HG03439 (cell line): ENCODE data around the gene PTPN1.
A peak's percentile ranks its signal among the peaks of the same experiment; 100 is the strongest.
"Not testable (repeated sequence)": the region's sequence is repeated elsewhere in the genome, so short reads cannot be mapped to it uniquely, and the experiment has no call there.

Experiments used
- ATAC-seq: cut with Tn5 transposase; IDR thresholded peaks from one replicate; pipeline ENCODE4 v1.9.1; 2021; ENCODE audit warnings: mild to moderate bottlenecking, moderate library complexity; ENCODE audit not compliant: unreplicated experiment

The PTPN1 gene

DNA sequence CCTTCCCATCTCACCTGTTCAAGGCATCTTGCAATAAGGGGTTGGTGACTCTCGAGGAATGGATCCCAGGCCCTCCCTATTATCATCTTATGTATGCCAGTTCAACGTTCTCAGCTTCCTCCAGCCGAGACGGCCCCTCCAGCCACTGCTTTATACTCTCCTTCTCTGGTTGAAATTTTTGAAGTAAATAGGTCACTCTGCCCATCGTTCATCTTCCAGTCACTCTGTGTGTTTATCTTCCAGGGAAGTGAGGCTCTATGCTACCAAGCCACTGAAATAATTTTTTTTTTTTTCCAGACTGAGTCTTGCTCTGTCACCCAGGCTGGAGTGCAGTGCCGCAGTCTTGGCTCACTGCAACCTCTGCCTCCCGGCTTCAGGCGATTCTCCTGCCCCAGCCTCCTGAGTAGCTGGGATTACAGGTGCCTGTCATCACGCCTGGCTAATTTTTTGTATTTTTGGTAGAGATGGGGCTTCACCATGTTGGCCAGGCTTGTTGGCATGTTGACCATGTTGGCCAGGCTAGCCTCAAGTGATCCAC, 17.0 kb downstream of the PTPN1 start:
- no peak for ATAC-seq

GRCh38 chr20:50528129-50528528, 17.9 kb downstream of the PTPN1 start:
- no peak for ATAC-seq

GRCh38 chr20:50528804-50529351, 18.7 kb downstream of the PTPN1 start:
- peak; percentile 47 for ATAC-seq

DNA sequence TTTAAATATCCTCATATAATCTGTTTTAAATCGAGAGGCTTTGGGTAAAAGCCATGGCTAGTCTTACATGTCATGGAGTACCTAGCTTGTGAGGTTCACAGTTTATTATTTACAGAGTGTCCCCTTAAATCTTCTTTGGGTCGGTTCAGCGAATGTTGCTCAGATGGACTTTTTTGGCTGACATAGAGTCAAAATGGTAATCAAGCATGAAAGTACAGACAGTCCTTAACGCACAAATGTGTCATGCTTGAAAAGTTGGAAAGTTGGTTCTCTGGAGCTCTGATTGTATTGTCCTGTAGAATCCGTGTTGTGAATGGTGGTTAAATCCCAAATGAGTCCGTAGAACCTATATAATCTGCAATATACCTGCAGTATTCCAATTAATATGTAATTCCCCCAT, 22.0 kb downstream of the PTPN1 start:
- ATAC-seq: no peak

DNA sequence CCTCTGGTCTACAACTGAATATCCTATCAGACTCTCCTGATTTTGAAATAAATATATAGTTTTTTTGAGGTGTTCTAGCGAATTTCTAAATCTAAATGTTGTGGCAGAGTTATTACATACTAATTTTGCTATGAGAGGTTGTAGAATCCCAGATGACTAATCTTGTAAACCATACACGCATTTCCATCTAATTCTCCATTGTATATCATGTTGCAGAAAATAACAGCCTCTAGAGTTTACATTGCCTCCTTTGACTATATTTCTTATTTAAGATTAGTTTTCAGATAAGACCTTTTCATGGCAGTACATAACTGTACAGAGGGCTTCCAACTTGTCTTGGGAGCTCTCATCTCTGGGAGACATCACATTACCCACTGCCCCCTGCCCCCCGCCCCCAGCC, 22.9 kb downstream of the PTPN1 start:
- ATAC-seq: no peak

DNA sequence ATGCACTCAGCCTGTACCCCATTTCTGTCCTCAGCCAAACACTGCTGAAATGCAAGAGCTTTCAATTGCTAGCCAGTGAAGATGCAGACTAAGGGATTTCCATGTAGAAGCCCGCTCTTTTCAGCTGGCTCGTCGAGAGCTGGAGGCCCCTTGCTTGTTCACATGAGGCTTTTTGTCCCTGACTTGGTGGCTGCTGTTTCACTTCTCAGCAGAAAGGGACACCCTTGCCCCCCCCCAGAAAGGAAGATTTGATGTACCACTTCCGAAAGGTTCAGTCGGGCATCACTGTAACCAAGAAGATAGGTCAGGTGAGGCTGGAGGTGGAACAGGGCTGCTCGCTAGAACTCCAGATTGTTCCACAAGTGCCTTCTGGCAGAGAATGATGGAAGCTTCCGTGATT, 23.3 kb downstream of the PTPN1 start:
- no peak for ATAC-seq

- no peak for ATAC-seq
These were observed 24.4 kb downstream of the PTPN1 start for GRCh38 chr20:50534567-50534966.

DNA sequence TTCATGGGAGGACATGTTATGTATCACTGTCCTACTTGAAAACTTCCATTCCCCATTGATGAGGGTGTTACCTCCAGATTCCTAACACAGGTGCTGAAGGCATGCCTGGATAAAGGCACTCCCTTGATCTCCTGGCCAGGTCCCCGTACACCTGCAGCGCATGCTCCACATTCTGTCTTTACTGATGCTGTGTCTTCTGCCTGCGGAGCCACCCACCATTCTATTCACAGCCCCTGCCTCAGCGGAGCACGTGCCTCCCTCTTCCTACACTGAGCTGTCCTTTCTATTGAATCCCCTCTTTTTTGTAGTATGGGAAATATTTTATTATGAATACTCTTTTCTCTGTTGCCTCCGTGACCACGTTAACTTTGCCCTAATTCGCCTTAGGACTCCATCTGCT, 25.0 kb downstream of the PTPN1 start:
- no peak for ATAC-seq

GRCh38 chr20:50536333-50536732, 26.1 kb downstream of the PTPN1 start:
- no peak for ATAC-seq

DNA sequence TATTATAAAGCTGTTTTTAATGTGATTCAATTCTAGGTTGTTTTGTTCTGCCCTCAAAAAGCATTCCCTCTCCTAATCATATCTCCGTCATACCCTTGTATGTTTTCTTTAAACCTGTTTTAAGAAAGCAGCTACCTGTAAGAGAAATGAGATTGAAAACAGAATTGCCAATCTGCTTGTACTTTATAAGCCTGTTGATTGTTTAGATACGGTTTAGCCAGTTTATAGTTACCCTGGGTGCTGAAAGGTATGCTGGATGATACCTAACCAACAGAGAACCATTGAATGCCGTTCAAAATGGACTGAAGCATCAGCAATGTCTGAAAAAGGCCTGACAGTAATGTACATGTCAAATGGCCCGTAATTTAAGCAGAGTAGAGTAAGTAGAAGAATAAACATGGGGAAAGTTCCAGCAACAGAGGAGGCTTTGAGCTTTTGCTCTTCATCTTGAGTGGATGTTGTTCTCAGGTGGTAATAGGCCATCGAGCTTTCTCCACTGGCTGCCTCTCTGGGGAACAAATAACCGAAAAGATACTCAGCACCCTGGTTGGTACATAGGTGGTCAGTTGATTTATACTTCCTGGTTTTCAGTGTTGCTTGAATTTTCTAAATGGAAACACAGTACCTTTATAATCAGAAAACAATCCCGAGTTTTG, 27.5 kb downstream of the PTPN1 start:
- no peak for ATAC-seq

DNA sequence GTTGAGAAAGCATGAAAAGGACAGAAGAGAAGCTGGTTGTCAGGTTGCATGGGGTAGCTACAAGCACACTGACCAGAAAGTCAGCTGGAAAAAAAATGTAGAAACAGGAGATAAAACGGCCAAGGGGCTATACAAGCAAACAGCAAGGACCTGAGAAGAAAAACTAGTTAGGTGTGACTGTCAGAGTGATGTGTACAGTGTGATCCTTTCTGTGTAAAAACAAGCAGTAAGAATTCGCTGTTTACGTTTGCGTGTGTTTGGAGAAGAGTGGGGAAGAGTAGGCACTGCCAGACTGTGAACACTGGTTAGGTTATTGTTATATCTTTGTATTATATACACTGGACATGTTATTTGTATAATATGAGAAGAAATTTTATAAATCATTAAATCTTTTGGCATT, 28.1 kb downstream of the PTPN1 start:
- no peak for ATAC-seq

DNA sequence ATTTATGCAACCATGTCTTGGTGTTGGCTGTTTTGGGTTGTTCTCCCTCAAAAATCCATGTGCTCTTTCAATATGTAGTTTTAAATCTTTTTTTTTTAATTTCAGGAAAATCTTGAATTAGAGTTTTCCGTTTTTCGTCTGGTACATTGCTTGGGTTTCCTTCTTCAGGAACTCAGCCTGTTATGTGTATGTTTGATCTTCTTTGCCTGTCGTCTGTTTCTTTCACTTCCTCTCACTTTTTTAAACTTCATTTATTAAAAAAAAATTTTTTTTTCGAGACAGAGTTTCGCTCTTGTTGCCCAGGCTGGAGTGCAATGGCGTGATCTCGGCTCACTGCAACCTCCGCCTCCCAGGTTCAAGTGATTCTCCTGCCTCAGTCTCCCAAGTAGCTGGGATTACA, 29.6 kb downstream of the PTPN1 start:
- ATAC-seq: not testable (repeated sequence)

DNA sequence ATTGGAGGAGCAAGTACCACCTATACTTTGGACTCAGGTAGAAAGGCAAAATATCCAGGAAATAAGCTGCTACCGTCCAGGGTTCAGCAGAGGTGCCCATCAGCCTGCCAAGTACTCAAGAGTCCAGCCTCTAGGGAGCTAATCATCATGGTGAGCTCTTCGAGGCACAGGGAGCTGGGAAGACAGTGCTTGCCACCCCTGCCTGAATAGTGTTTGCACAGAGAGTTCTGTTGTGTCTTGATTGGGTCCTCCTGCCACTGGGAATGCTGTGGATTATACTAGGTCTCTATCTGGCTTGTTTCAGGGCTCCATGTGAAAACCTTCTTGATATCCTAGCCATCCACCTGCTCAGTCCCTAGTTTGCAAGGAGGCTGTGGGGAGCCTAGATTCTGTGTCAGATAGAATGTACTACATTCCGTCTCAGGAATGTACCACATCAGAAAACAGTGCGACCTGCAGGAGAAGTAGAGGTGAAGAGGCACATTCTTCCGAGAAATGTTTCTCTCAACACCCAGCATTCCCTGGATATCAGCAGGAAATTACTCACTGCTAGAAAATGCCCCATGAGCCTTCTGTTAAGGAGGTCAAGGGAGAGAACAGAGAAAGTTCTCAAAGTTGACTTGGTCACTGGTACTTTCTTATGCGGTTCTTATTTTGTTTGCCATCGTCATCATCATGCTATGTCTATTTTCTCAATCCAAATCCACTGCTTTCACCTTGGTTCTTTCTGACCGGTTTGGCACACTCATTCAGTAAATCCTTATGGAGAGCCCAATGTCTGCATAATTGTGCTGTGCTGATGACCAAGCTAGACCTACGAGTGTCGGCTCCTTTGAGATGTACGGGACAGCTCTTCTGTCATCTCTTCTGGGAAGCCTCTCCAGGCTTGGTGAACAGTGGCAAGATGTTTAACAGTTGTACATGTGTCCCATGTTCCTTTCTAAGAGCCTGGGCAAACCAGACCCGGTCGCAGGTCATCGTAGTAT, 30.7 kb downstream of the PTPN1 start:
- ATAC-seq: no peak

- ATAC-seq: no peak
These were observed 31.4 kb downstream of the PTPN1 start for GRCh38 chr20:50541606-50542041.

DNA sequence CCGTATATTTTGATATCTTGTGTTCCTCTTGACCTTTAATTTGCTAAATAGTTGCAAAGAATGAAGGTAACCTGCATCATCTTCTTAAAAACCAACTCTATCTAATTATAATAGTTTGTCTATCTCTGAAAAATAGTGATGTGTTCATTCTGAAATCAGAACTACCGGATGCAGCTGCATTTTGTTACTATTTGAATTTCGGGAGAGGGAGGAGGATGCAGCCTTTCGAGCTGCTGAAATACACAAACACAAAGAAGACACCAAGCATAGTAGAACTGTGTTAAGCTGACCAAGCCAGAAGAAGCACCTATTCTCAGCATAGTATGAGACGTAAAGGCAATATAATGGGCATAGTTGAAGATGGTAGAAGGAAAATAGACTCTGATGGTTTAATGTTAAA, 33.1 kb downstream of the PTPN1 start:
- no peak for ATAC-seq

DNA sequence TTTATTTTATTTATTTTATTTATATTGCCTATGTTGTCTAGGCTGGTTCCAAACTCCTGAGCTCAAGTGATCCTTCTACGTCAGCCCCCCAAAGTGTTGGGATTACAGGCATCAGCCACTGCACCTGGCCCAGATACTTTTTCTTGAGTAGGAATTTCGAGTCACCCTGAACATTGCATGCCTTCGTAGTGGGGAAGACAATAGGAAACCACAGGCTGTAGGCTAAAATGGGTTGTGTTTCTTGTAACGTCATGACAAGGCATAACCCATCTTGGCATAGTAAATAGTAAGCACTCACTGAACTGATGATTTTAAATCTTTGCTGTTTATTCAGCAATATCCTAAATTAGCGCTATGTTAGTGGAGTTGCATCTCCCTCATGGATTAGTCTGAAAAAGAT, 34.9 kb downstream of the PTPN1 start:
- ATAC-seq: no peak

DNA sequence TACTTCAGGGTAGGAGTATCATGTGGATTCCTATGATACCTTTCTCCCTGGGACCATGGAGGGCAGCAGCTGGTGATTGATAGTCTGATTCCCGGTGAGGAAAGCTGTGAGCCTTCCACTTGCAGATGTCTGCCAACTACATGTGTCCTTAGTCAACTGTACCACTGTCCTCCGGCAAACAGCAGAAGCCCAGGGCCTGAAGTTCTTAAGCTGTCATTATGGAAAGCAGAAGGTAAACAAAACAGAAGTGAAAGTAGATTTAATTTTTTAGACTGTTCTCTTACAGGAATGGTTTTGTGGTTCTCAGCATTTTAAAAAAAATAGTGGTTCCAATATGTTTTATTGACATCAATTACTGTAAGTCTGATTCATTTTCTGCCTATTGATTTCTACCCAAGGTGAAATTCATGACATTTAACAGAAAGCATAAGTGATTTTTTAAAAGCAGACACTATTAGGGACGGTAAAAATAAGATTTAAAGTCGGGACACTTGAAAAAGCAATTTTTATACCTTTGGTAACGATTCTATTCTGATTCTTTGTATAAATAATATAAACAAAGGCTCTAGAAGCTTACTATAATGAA, 36.6 kb downstream of the PTPN1 start:
- ATAC-seq: no peak

- no peak for ATAC-seq
These were observed 37.8 kb downstream of the PTPN1 start for GRCh38 chr20:50547964-50548363.

- no peak for ATAC-seq
These were observed 38.2 kb downstream of the PTPN1 start for GRCh38 chr20:50548396-50548795.

DNA sequence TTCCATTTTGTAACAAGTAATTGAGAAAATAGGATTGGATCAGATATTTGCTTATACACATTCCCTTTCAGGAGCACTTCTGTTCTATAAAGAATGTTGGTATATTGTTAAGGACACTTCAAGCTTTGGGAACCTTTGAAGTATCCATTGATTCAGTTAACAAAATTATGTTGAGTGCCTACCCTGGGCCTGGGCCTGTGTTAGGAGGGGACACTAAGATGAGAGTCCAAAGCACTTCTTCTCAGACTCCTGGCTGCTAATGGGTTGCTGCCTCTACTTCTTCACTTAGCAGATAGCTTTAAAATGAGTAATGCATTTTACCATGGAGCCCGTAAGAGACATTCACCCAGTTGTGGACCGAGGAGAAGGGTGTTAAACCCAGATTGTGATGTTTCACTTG, 40.3 kb downstream of the PTPN1 start:
- no peak for ATAC-seq

- no peak for ATAC-seq
These were observed 41.1 kb downstream of the PTPN1 start for GRCh38 chr20:50551288-50551687.
